ENCODE data around the gene PMM1. TPM values are rescaled to one million over a fixed set of nuclear protein-coding genes. Genes with fewer than 3 reads are reported as not detected.
"Not testable (repeated sequence)": the region's sequence is repeated elsewhere in the genome, so short reads cannot be mapped to it uniquely, and the experiment has no call there.

The PMM1 gene
- total and polyA plus RNA-seq, 4 experiments from 2014 or later: 31.7 to 45.7 (median 32.5) TPM

GRCh38 chr22:41631115-41631514 lies 41.5 kb upstream of the PMM1 start:
- H3K4me3 Mint-ChIP-seq; H3K4me1 ChIP-seq (ENCODE audit: insufficient read depth, low read length); H3K27me3 Mint-ChIP-seq; CTCF ChIA-PET (ENCODE audit: partially characterized antibody); H3K27me3 ChIP-seq (ENCODE audit: insufficient read depth, low read length); H3K9me3 ChIP-seq (ENCODE audit: control insufficient read depth in 1 of 2, low read length in 2 of 2); H3K27ac ChIP-seq (ENCODE audit: low read depth, low read length); intact Hi-C loops (cut with micrococcal nuclease); H3K4me3 ChIP-seq (ENCODE audit: low read length in 2 of 2); H3K9me3 Mint-ChIP-seq; POLR2A ChIA-PET (ENCODE audit: partially characterized antibody); H3K27ac Mint-ChIP-seq; DNase-seq: not testable (repeated sequence)
- H3K36me3 Mint-ChIP-seq: peaks cover 41 to 69% of the 10 kb centered on the region in 2 donors
- H3K36me3 ChIP-seq (ENCODE audit: insufficient read depth, low read length): peaks cover 38% of the 10 kb centered on the region
- peaks cover 2 to 20% (median 10%) of the 10 kb centered on the region in 4 donors for H3K4me1 Mint-ChIP-seq

GRCh38 chr22:41625577-41625976 lies 35.9 kb upstream of the PMM1 start:
- H3K9me3 Mint-ChIP-seq: no peaks in the 10 kb centered on the region
- POLR2A ChIA-PET (ENCODE audit: partially characterized antibody): interaction anchor here (1.3 kb wide), 1 partner anchor 39 kb away, joined by 4 read pairs; no protein-coding TSS in a partner anchor
- no peak overlapping the region for H3K4me3 Mint-ChIP-seq

GRCh38 chr22:41621911-41622179 lies 32.2 kb upstream of the PMM1 start:
- no peak for DNase-seq
- H3K27me3 Mint-ChIP-seq: no peaks in the 10 kb centered on the region
- peak overlapping the region; percentile 93 to 100 (median 98) for H3K4me3 Mint-ChIP-seq
- Histone ChIP-seq H3K27me3 (ENCODE audit: insufficient read depth, low read length) (no peaks in the 10 kb centered on the region), H3K9me3 (ENCODE audit: control insufficient read depth in 1 of 2, low read length in 2 of 2) (no peaks in the 10 kb centered on the region), H3K36me3 (ENCODE audit: insufficient read depth, low read length) (peaks cover 6% of the 10 kb centered on the region), H3K4me3 (ENCODE audit: low read length in 2 of 2) (peak overlapping the region; percentile 70 to 90), H3K27ac (ENCODE audit: low read depth, low read length) (peak overlapping the region; percentile 100), H3K4me1 (ENCODE audit: insufficient read depth, low read length) (peaks cover 41% of the 10 kb centered on the region)
- peak overlapping the region; percentile 98 to 100 (median 99) for H3K27ac Mint-ChIP-seq
- H3K9me3 Mint-ChIP-seq: no peaks in the 10 kb centered on the region
- ChIA-PET CTCF (ENCODE audit: partially characterized antibody) (interaction anchor here (1.0 to 1.6 kb wide), 3 partner anchors 32 to 45 kb away, joined by 3 to 6 read pairs (median 6); partner anchors contain the start of gene PMM1), POLR2A (ENCODE audit: partially characterized antibody) (interaction anchor here (1.1 to 5.6 kb wide), 13 partner anchors 12 to 670 kb away, joined by 4 to 74 read pairs (median 6); partner anchors contain the start of genes ACO2, PHF5A, PMM1 and RANGAP1)
- H3K4me1 Mint-ChIP-seq: peaks cover 20 to 46% (median 31%) of the 10 kb centered on the region in 4 donors
- intact Hi-C loops (cut with micrococcal nuclease): loop anchor here (1.0 to 2.0 kb wide), 7 partner anchors 32 to 336 kb away; partner anchors contain the start of genes POLR3H, RANGAP1, TEF and TOB2
- peaks cover 16 to 24% of the 10 kb centered on the region in 2 donors for H3K36me3 Mint-ChIP-seq

More at GRCh38 chr22:41625577-41625976, 35.9 kb upstream of the PMM1 start:
- Histone ChIP-seq H3K27me3 (ENCODE audit: insufficient read depth, low read length) (no peaks in the 10 kb centered on the region), H3K27ac (ENCODE audit: low read depth, low read length) (no peak overlapping the region), H3K4me1 (ENCODE audit: insufficient read depth, low read length) (peaks cover 19% of the 10 kb centered on the region), H3K4me3 (ENCODE audit: low read length in 2 of 2) (no peak overlapping the region), H3K36me3 (ENCODE audit: insufficient read depth, low read length) (peaks cover 29% of the 10 kb centered on the region), H3K9me3 (ENCODE audit: control insufficient read depth in 1 of 2, low read length in 2 of 2) (no peaks in the 10 kb centered on the region)
- Mint-ChIP-seq H3K27ac (peak overlapping the region in 1 of 7 donors; percentile 19), H3K27me3 (no peaks in the 10 kb centered on the region), H3K4me1 (peaks cover 8 to 27% (median 19%) of the 10 kb centered on the region in 4 donors), H3K36me3 (peaks cover 45 to 53% of the 10 kb centered on the region in 2 donors)
- no peak for DNase-seq
- intact Hi-C loops (cut with micrococcal nuclease): no loop called here
- CTCF ChIA-PET (ENCODE audit: partially characterized antibody): interaction anchor here (1.0 kb wide), 1 partner anchor 41 kb away, joined by 4 read pairs; no protein-coding TSS in a partner anchor

GRCh38 chr22:41621099-41621910 lies 31.7 kb upstream of the PMM1 start, which contains the start of gene XRCC6:
Gene XRCC6 (plus strand): TSS chr22:41621295. CDS start chr22:41622005, 710 bp downstream.
- Histone ChIP-seq H3K27ac (ENCODE audit: low read depth, low read length) (peak within 1 kb of the TSS; percentile 100), H3K4me1 (ENCODE audit: insufficient read depth, low read length) (peaks cover 45% of the 10 kb centered on the region), H3K36me3 (ENCODE audit: insufficient read depth, low read length) (peaks cover 5% of the 10 kb centered on the region), H3K27me3 (ENCODE audit: insufficient read depth, low read length) (no peaks in the 10 kb centered on the region), H3K4me3 (ENCODE audit: low read length in 2 of 2) (peak within 1 kb of the TSS; percentile 76 to 90), H3K9me3 (ENCODE audit: control insufficient read depth in 1 of 2, low read length in 2 of 2) (no peaks in the 10 kb centered on the region)
- Mint-ChIP-seq H3K27me3 (no peaks in the 10 kb centered on the region), H3K27ac (peak within 1 kb of the TSS; percentile 98 to 100 (median 99)), H3K4me1 (peaks cover 23 to 52% (median 34%) of the 10 kb centered on the region in 4 donors), H3K36me3 (peaks cover 15 to 22% of the 10 kb centered on the region in 2 donors), H3K4me3 (peak within 1 kb of the TSS; percentile 93 to 100 (median 98)), H3K9me3 (no peaks in the 10 kb centered on the region)
- ChIA-PET POLR2A (ENCODE audit: partially characterized antibody) (interaction anchor here (0.6 to 5.6 kb wide), 23 partner anchors 11 to 670 kb away, joined by 3 to 74 read pairs (median 5); partner anchors contain the start of genes ACO2, PHF5A, PMM1 and RANGAP1), CTCF (ENCODE audit: partially characterized antibody) (interaction anchor here (0.6 to 1.6 kb wide), 4 partner anchors 32 to 66 kb away, joined by 3 to 6 read pairs (median 4); partner anchors contain the start of gene PMM1)
- DNase-seq: peak; percentile 99 to 100 (median 99)
- intact Hi-C loops (cut with micrococcal nuclease): loop anchor here (1.0 to 2.0 kb wide), 7 partner anchors 31 to 335 kb away; partner anchors contain the start of genes POLR3H, RANGAP1, TEF and TOB2

GRCh38 chr22:41620589-41621098 lies 31.0 kb upstream of the PMM1 start, which contains the start of gene DESI1:
Gene DESI1 (minus strand): TSS chr22:41621043. CDS start chr22:41620839, 204 bp downstream.
- Histone ChIP-seq H3K27ac (ENCODE audit: low read depth, low read length) (peak within 1 kb of the TSS; percentile 100), H3K27me3 (ENCODE audit: insufficient read depth, low read length) (no peaks in the 10 kb centered on the region), H3K4me1 (ENCODE audit: insufficient read depth, low read length) (peaks cover 45% of the 10 kb centered on the region), H3K4me3 (ENCODE audit: low read length in 2 of 2) (peak within 1 kb of the TSS; percentile 76 to 90), H3K9me3 (ENCODE audit: control insufficient read depth in 1 of 2, low read length in 2 of 2) (no peaks in the 10 kb centered on the region), H3K36me3 (ENCODE audit: insufficient read depth, low read length) (peaks cover 5% of the 10 kb centered on the region)
- DNase-seq: no peak
- H3K27me3 Mint-ChIP-seq: no peaks in the 10 kb centered on the region
- intact Hi-C loops (cut with micrococcal nuclease): loop anchor here (1.0 to 2.0 kb wide), 7 partner anchors 30 to 334 kb away; partner anchors contain the start of genes POLR3H, RANGAP1, TEF and TOB2
- CTCF ChIA-PET (ENCODE audit: partially characterized antibody): interaction anchor here (0.6 to 2.1 kb wide), 4 partner anchors 31 to 65 kb away, joined by 3 to 7 read pairs (median 6); partner anchors contain the start of gene PMM1
- H3K4me1 Mint-ChIP-seq: peaks cover 23 to 53% (median 35%) of the 10 kb centered on the region in 4 donors
- POLR2A ChIA-PET (ENCODE audit: partially characterized antibody): interaction anchor here (0.9 to 5.6 kb wide), 19 partner anchors 14 to 669 kb away, joined by 3 to 74 read pairs (median 5); partner anchors contain the start of genes ACO2, PHF5A, PMM1 and RANGAP1
- peak within 1 kb of the TSS; percentile 98 to 100 (median 99) for H3K27ac Mint-ChIP-seq
- peak within 1 kb of the TSS; percentile 93 to 100 (median 98) for H3K4me3 Mint-ChIP-seq
- peaks cover 15 to 22% of the 10 kb centered on the region in 2 donors for H3K36me3 Mint-ChIP-seq
- no peaks in the 10 kb centered on the region for H3K9me3 Mint-ChIP-seq

- Mint-ChIP-seq H3K4me3 (peak overlapping the region; percentile 93 to 100 (median 98)), H3K27me3 (no peaks in the 10 kb centered on the region), H3K36me3 (peaks cover 10 to 18% of the 10 kb centered on the region in 2 donors), H3K27ac (peak overlapping the region; percentile 98 to 100 (median 99)), H3K9me3 (no peaks in the 10 kb centered on the region), H3K4me1 (peaks cover 23 to 53% (median 35%) of the 10 kb centered on the region in 4 donors)
- Histone ChIP-seq H3K36me3 (ENCODE audit: insufficient read depth, low read length) (peaks cover under 1% of the 10 kb centered on the region), H3K27me3 (ENCODE audit: insufficient read depth, low read length) (no peaks in the 10 kb centered on the region), H3K9me3 (ENCODE audit: control insufficient read depth in 1 of 2, low read length in 2 of 2) (no peaks in the 10 kb centered on the region), H3K27ac (ENCODE audit: low read depth, low read length) (peak overlapping the region; percentile 100), H3K4me1 (ENCODE audit: insufficient read depth, low read length) (peaks cover 40% of the 10 kb centered on the region), H3K4me3 (ENCODE audit: low read length in 2 of 2) (peak overlapping the region; percentile 76 to 90)
- DNase-seq: peak; percentile 33 to 49 (median 42)
- ChIA-PET CTCF (ENCODE audit: partially characterized antibody) (interaction anchor here (1.0 to 2.1 kb wide), 4 partner anchors 31 to 211 kb away, joined by 3 to 7 read pairs (median 5); partner anchors contain the start of genes PMM1 and POLR3H), POLR2A (ENCODE audit: partially characterized antibody) (interaction anchor here (0.9 to 5.6 kb wide), 12 partner anchors 13 to 334 kb away, joined by 4 to 74 read pairs (median 8); partner anchors contain the start of genes ACO2, PHF5A, PMM1 and RANGAP1)
- intact Hi-C loops (cut with micrococcal nuclease): loop anchor here (2.0 kb wide), 1 partner anchor 173 kb away; the partner anchor contains the start of gene TOB2
Observed at GRCh38 chr22:41619979-41620588, 30.4 kb upstream of the PMM1 start.
